HS-27A (cell line): ENCODE measurements around the gene FOXO6.

Experiments
- DNase-seq: peaks from one replicate; pipeline ENCODE4 v3.0.0-alpha.2; 2012; ENCODE audit warnings: low read depth, missing footprints

The FOXO6 gene

GRCh38 chr1:41353744-41354143 is 7.5 kb upstream of the FOXO6 start:
- no peak for DNase-seq

DNA sequence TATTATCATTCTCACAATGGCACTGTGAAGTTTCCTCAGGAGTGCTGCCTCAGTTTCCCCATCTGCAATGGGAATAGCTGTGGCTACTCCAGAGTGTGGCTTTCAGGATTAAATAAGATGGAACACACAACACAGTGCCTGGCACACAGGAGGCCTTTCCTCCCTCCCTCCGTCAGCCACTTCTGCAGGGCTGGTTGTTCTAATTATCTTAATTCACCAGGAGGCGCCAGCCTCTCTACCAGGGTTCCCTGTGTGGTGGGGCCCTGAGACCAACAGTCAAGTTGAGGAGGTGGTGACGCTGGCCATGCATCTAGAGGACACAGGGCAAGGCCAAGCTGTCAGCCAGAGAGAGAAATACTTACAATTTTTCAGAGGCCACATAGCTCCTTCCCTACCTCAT is 6.3 kb upstream of the FOXO6 start:
- DNase-seq = no peak

DNA sequence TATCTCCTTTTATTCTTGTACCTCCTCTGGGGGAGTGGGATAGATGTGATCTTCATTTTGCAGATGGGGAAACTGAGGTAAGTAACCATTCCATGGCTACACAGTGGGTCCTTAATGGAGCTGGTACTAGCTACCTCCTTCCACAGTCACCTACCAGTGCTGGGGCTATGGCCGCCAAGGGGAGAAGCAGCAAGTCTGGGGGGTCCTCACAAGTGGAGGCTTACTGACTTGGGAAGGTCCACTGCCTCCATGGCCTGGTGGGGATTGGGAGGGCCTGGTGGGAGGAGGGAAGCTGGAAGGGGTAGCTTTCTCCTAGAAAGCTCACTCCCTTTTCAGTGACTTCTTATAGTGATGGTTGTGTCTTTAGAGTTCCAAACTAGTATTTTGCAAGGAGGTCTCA is 5.9 kb upstream of the FOXO6 start:
- no peak for DNase-seq

GRCh38 chr1:41355761-41356160 is 5.5 kb upstream of the FOXO6 start:
- DNase-seq = no peak

- no peak for DNase-seq
Observed at GRCh38 chr1:41356752-41357151, 4.5 kb upstream of the FOXO6 start.

- no peak for DNase-seq
Observed at GRCh38 chr1:41357451-41358101, 3.7 kb upstream of the FOXO6 start.

GRCh38 chr1:41358131-41359021 is 2.9 kb upstream of the FOXO6 start:
- no peak for DNase-seq

GRCh38 chr1:41359211-41360073 is 1.8 kb upstream of the FOXO6 start:
- peak; percentile 76 for DNase-seq

- no peak for DNase-seq
Observed at GRCh38 chr1:41360074-41360785, 1.0 kb upstream of the FOXO6 start.

DNA sequence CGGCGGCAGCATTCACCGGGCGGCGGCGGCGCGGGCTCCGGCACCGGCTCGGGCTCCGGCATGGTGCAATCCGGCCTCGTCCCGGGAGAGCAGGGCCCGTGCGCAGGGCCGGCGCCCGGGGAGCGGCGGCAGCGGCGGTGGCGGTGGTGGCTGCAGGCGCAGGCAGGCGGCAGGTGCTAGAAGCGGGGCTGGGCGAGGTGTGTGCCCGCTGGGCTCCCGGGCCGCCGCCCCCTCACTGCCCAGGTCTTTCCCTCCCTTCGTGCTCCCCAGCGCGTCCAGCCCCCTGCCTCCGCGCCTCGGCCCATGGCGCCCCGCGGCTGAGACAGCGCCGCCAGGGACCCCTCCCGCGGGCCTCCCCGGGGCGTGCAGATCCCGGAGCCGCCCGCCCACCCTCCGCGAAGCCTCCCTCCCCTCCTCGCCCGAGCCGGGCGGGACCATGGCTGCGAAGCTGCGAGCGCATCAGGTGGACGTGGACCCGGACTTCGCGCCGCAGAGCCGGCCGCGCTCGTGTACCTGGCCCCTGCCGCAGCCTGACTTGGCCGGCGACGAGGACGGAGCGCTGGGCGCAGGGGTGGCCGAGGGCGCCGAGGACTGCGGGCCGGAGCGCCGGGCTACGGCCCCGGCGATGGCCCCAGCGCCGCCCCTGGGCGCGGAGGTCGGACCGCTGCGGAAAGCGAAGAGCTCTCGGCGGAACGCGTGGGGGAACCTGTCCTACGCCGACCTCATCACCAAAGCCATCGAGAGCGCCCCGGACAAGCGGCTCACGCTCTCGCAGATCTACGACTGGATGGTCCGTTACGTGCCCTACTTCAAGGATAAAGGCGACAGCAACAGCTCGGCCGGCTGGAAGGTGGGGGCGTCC is 492 bp downstream of the FOXO6 start:
- DNase-seq = no peak

DNA sequence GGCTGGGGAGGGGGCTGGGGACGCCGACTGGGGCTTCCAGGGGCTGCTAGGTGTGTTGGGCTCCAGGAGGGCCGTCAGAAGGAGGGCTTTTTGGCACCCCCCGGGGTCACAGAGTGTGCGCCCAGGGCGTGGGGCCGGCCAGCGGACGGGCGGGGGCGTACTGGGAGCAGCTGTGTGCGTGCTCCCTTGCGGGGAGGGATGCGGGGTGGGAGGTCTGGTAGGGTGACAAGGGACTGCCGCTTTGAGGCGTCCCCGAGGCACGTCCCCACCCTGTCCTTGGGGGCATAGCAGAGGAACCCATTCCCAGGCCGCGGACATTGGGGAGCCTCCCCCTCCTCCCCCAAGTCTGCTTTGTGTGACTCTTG is 1.1 kb downstream of the FOXO6 start:
- no peak for DNase-seq

GRCh38 chr1:41362749-41363590 is 1.7 kb downstream of the FOXO6 start:
- no peak for DNase-seq

GRCh38 chr1:41363591-41364320 is 2.5 kb downstream of the FOXO6 start:
- no peak for DNase-seq

DNA sequence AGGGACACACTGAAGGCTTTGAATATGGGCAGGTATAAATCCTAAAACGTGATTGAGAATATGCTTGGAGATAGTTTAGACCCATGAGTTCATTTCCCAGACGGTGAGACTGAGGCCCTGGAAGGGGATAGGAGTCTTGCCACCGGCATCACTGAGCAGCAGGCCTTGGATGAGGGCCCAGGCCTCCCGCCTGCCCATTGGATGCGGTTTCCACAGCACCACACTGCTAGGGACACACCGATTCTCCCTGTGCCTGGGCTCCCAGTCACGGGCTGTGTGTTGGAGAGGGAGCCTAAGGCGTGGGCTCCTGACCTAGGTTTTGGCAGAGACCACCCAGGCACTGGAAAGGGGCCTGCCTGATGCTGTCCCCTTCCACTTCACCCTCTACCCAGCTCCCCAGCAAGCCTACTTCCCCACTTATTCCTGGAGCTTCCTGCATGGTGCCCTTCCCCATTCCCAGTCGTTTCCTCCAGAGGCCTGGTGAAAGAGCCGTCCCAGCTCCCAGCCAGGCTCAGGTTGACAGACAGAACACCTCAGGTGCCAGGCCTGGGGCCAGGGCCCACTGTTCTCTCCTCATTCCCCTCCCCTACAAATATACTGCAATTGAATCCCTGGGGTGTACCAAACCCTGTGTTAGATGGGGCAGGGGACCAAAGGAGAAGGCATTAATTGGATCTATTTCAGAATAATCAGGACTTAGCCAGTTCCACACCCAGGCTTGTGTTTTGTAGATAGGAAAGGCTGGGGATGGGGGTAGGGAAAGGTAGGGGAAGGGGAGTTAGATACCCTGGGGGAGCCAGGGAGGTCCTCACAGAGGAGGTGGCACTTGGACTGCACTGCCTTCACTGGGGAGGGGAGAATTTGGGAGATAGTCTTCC is 3.4 kb downstream of the FOXO6 start:
- DNase-seq = no peak

- DNase-seq = no peak
Observed at GRCh38 chr1:41365320-41365633, 4.0 kb downstream of the FOXO6 start.

- no peak for DNase-seq
Observed at GRCh38 chr1:41365772-41366454, 4.7 kb downstream of the FOXO6 start.

- DNase-seq = no peak
Observed at GRCh38 chr1:41366455-41367287, 5.4 kb downstream of the FOXO6 start.
